GM19452 (cell line): ENCODE measurements around the gene OLFM2.
"Not testable (repeated sequence)": the region's sequence is repeated elsewhere in the genome, so short reads cannot be mapped to it uniquely, and the experiment has no call there.

Source experiments
- ATAC-seq: cut with Tn5 transposase; IDR thresholded peaks from one replicate; pipeline ENCODE4 v1.9.1; 2021; ENCODE audit not compliant: unreplicated experiment

The OLFM2 gene

GRCh38 chr19:9936326-9937000 lies at the start of gene OLFM2:
OLFM2 (minus strand) TSS chr19:9936515; CDS start chr19:9936366, 149 bp downstream.
- ATAC-seq = no peak

- no peak for ATAC-seq
These were observed 45.3 kb upstream of the OLFM2 start for GRCh38 chr19:9981406-9982260.

GRCh38 chr19:9972103-9972502 lies 35.8 kb upstream of the OLFM2 start:
- no peak for ATAC-seq

- no peak for ATAC-seq
These were observed 35.0 kb upstream of the OLFM2 start for GRCh38 chr19:9971166-9971897.

- no peak for ATAC-seq
These were observed 34.2 kb upstream of the OLFM2 start for GRCh38 chr19:9970481-9970880.

- ATAC-seq = no peak
These were observed 33.3 kb upstream of the OLFM2 start for GRCh38 chr19:9969688-9969975.

- ATAC-seq = no peak
These were observed 32.7 kb upstream of the OLFM2 start for GRCh38 chr19:9968820-9969687.

GRCh38 chr19:9967326-9967725 lies 31.0 kb upstream of the OLFM2 start:
- no peak for ATAC-seq

- ATAC-seq = no peak
These were observed 30.1 kb upstream of the OLFM2 start for GRCh38 chr19:9966448-9966847.

- no peak for ATAC-seq
These were observed 29.7 kb upstream of the OLFM2 start for GRCh38 chr19:9966024-9966423.

GRCh38 chr19:9962623-9963290 lies 26.4 kb upstream of the OLFM2 start:
- no peak for ATAC-seq

GRCh38 chr19:9961103-9961502 lies 24.8 kb upstream of the OLFM2 start:
- no peak for ATAC-seq

- ATAC-seq = no peak
These were observed 22.1 kb upstream of the OLFM2 start for GRCh38 chr19:9958379-9958821.

GRCh38 chr19:9956956-9957355 lies 20.6 kb upstream of the OLFM2 start:
- ATAC-seq = no peak

GRCh38 chr19:9953802-9954542 lies 17.7 kb upstream of the OLFM2 start:
- no peak for ATAC-seq

- ATAC-seq = no peak
These were observed 16.0 kb upstream of the OLFM2 start for GRCh38 chr19:9952276-9952675.

GRCh38 chr19:9947441-9947840 lies 11.1 kb upstream of the OLFM2 start:
- ATAC-seq = no peak

- not testable (repeated sequence) for ATAC-seq
These were observed 10.3 kb upstream of the OLFM2 start for GRCh38 chr19:9946528-9947125.

GRCh38 chr19:9945319-9945966 lies 9.1 kb upstream of the OLFM2 start:
- ATAC-seq = no peak
